Epidermal melanocyte (primary cell): ENCODE measurements around the gene ATAT1.

Source experiments
- DNase-seq: peaks from one replicate; pipeline ENCODE4 v3.0.0; 2011; ENCODE audit warnings: low spot score; ENCODE audit not compliant: insufficient read length

Gene ATAT1

GRCh38 chr6:30626484-30627366 is at the start of gene ATAT1:
ATAT1 (plus strand) TSS chr6:30626874.
- peak; percentile 80 for DNase-seq

DNA sequence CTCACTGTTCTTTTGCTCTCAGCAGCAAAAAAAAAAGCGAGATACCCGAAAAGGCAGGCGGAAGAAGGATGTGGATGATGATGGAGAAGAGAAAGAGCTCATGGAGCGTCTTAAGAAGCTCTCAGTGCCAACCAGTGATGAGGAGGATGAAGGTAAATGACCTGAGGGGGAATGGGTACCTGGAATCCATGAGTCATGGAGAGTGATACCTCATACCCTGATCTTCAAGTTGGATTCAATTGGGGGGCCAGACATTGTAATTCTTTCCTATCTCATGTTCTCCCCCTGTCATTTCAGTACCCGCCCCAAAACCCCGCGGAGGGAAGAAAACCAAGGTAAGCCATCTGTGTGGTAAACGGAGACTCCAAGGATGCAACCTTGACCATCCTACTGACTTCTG is 48.6 kb upstream of the ATAT1 start:
- DNase-seq, result no peak

DNA sequence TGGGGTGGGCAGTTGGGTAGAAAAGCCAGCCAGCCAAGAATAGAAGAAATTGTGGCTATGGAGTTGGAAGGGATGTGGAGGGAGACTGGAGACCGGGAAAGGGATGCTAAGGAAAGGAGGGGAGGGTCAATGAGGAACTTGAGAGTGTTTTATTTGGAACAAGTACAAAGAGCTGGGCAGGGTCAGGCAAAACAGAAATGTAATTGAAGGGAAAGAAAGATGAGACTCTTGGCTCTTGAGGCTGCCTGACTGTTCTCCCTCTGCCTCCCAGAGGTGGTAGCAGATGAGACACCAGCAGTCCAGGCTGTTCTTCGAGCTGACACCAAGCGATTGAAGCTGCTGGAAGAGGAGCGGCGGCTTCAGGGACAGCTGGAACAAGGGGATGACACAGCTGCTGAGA is 42.8 kb upstream of the ATAT1 start:
- no peak for DNase-seq

GRCh38 chr6:30589754-30590358 is 36.8 kb upstream of the ATAT1 start:
- no peak for DNase-seq

GRCh38 chr6:30590509-30590908 is 36.2 kb upstream of the ATAT1 start:
- no peak for DNase-seq

DNA sequence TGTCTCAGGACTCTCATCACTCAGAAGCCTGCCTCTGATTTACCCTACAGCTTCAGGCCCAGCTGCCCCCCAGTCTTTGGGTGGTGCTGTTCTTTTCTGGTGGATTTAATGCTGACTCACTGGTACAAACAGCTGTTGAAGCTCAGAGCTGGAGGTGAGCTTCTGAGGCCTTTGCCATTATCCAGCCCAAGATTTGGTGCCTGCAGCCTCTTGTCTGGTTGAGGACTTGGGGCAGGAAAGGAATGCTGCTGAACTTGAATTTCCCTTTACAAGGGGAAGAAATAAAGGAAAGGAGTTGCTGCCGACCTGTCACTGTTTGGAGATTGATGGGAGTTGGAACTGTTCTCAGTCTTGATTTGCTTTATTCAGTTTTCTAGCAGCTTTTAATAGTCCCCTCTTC is 35.7 kb upstream of the ATAT1 start:
- DNase-seq, result no peak

GRCh38 chr6:30592287-30592686 is 34.4 kb upstream of the ATAT1 start:
- DNase-seq, result no peak

DNA sequence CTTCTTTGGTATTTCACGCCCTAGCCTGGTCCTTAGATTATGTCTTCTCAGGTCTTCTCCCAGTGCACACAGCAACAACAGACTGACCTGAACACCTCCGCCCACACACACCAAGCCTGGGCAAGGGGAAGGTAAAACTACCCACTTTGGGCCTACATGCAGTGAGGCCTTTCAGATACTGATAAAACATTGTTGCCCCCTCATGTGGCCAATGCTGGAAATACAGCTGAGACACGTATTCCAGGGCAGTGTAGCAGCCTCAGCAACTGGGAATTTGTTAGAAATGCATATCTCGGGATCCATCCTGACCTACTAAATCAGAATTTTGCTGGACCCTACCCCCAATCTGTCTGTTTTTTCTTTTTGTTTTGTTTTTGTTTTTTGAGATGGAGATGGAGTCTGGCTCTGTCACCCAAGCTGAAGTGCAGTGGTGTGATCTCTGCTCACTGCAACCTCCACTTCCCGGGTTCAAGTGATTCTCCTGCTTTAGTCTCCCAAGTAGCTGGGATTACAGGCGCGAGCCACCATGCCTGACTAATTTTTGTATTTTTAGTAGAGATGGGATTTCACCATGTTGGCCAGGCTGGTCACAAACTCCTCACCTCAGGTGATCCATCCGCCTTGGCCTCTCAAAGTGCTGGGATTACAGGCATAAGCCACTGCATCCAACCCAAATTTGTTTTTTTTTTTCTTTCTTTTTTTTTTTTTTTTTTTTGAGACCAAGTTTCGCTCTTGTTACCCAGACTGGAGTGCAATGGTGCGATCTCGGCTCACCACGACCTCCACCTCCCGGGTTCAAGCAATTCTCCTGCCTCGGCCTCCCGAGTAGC is 29.1 kb upstream of the ATAT1 start:
- DNase-seq, result peak; percentile 72

GRCh38 chr6:30598912-30599624 is 27.6 kb upstream of the ATAT1 start:
- DNase-seq, result no peak

- DNase-seq, result no peak
Measured at GRCh38 chr6:30599625-30600324, 26.9 kb upstream of the ATAT1 start.

DNA sequence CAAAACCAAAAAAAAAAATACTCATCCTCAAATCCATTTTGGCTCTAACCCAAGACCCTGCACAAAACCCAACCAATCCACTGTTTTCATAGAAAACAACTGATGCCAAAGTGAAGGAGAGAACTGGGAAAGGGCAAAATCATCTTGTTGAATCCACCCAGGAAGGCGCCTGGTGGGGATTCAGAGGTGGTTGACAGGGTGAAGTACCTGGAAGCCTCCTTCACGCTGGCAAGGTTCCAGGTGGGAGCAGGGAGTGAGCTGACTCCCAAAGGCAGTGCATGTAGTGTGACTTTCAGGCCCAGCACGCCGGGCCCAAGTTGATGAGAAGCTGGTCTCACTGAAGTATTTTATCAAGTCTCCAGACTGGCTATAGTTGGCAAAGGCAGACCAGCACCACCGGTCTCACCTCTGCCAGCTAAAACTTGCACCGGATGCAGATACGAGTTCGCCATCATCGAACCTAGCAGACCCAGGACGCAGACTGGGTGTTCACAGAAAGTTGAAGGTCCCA is 26.2 kb upstream of the ATAT1 start:
- DNase-seq, result no peak

DNA sequence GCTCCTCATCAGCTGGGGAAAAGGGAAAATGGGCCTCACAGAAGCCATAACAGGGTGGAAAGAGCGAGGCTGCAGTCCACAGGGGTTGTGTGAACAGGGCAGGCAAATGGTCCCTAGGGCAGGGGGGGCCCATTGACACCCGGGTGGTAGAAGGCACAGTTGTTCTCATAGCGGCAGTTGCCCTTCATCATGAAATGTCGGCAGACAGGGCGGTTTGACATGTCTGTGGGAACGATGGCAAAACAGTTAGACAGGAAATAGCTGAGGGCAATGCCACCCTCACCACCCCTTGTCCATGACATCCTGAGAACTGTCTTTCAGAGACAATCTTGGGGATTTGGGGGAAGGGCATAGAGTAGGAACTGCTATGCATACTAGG is 25.2 kb upstream of the ATAT1 start:
- no peak for DNase-seq

DNA sequence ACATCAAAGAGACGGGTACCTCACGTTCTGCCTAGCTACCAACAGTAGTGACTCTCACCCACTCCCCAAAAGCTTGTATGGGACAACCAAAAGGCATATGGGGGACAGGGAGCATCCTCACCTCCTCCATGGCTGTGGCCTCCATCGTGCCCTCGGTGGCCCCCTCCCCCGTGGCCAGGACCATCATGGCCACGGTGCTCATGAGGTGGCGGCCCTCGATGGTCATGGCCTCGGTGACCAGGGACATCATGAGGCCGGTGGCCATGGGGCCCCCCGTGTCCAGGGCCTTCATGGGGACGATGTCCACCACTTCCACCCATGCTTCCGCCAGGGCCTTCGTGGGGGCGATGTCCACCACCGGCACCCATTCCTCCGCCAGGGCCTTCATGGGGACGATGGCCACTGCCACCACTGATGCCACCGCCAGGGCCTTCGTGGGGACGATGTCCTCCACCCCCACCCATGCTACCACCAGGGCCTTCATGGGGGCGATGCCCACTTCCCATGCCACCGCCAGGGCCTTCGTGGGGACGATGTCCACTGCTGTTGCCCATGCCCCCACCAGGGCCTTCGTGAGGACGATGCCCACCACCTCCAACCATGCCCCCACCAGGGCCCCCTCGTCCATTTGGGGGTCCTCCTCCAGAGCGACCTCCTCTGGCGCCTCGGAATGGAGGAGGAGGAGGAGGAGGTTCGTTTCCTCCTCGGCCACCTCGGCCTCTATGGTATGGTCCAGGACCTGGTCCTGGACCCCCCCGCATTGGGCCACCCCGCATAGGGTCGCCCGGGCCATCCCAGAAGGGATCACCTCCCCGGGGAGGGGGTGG is 24.6 kb upstream of the ATAT1 start:
- DNase-seq, result no peak

GRCh38 chr6:30603961-30604360 is 22.7 kb upstream of the ATAT1 start:
- no peak for DNase-seq

GRCh38 chr6:30610065-30610464 is 16.6 kb upstream of the ATAT1 start:
- DNase-seq, result no peak

GRCh38 chr6:30611150-30611855 is 15.4 kb upstream of the ATAT1 start:
- no peak for DNase-seq

- DNase-seq, result no peak
Measured at GRCh38 chr6:30611856-30612194, 14.8 kb upstream of the ATAT1 start.

DNA sequence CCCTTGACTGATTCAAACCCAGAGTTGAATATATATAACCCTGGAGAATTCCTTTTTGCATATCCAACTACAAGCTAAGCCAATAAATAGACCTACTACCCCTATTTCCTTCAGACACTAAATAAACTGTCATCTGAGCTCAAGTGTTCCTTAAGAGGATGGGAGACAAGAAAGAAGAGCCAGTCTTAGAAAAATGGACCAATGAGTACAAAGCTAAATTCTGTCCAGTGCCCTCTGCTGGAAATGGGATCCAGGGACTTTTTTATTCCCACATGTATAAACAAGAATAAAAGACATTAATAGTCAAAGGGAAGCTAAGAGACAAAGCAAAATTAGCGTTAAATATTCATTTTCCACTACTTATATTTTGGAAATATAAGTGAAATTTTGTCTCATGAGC is 14.5 kb upstream of the ATAT1 start:
- DNase-seq, result no peak

DNA sequence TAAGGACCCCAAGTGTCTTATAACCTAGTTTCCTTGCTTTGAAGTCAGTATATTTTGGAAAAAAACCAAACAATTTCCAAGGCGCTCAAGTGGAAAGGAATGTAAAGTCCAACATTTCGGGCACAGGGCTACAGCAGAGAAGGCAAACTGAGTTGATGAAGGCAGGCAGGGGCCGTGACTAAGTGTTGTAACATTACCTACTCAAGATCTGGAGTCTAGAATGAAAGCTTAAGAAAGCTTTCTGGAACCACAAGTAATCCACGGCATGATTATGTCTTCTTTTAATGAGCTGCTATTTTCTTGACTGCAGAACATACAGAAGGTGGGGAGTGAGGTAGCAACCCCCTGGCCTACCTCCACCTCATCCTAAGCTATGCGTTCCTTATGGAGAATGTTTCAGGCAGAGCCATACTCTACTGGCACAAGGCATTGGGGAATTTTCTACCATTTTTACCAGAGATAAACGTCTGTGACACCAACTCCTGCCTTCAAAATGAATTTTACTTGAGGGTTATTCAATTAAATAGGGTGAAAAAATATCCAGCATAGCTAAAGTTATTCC is 13.9 kb upstream of the ATAT1 start:
- no peak for DNase-seq
